DND-41 (cell line): ENCODE results near the gene TRPC4AP.

Experiments used
- CTCF ChIP-seq: IDR thresholded peaks from 2 replicates; pipeline ENCODE4 v1.5.1; 2012; ENCODE audit warnings: borderline replicate concordance, low read length, moderate library complexity, mild to moderate bottlenecking; ENCODE audit not compliant: poor library complexity, severe bottlenecking; ENCODE audit errors: extremely low read depth
- EZH2 ChIP-seq: IDR thresholded peaks from 3 replicates; pipeline ENCODE4 v1.6.1; 2012; ENCODE audit warnings: borderline replicate concordance, low read depth, mild to moderate bottlenecking, moderate library complexity, low read length, inconsistent platforms; ENCODE audit not compliant: severe bottlenecking

- TF ChIP-seq CTCF = no peak
- no peak for TF ChIP-seq EZH2
These were observed 106.0 kb downstream of the TRPC4AP start for GRCh38 chr20:34986311-34987287.
